ENCODE data around the gene SLC2A11. TPM values are rescaled to one million over a fixed set of nuclear protein-coding genes. Genes with fewer than 3 reads are reported as not detected.

Gene SLC2A11
- total and polyA plus RNA-seq, 9 of the 15 experiments (the other 6 are each of a cell fraction or from before 2014, with no cell fraction given): 0.44 to 2.7 (median 2.1) TPM

- no peaks in the 10 kb centered on the region for H3K36me3 ChIP-seq (ENCODE audit: control insufficient read depth, insufficient read depth, low read length)
- in situ Hi-C loops (cut with MboI): no loop called here
- ChIA-PET CTCF (ENCODE audit: low intra/inter-chr PET ratio) (no interaction called here), POLR2A (no interaction called here)
- no peaks in the 10 kb centered on the region for H3K27me3 ChIP-seq (ENCODE audit: control insufficient read depth in 2 of 2, insufficient read depth in 2 of 2, low read length in 2 of 2)
- no TSS peak for BruUV-seq (replicated peaks)
- intact Hi-C loops (cut with micrococcal nuclease): no loop called here
- no peaks in the 10 kb centered on the region for H4K20me1 ChIP-seq (replicated peaks; ENCODE audit: control insufficient read depth, insufficient read depth, low read length)
- no peak overlapping the region for H3K9ac ChIP-seq (ENCODE audit: insufficient read depth in 1 of 2, low read depth in 2 of 2, low read length in 2 of 2)
- no peak overlapping the region for H3K27ac ChIP-seq (ENCODE audit: extremely low read depth, low read depth, low read length)
- no peaks in the 10 kb centered on the region for H3K9me3 ChIP-seq (replicated peaks; ENCODE audit: control insufficient read depth, insufficient read depth, low read depth, low read length)
- no peak overlapping the region for H2AFZ ChIP-seq (ENCODE audit: low read depth, low read length)
- no peaks in the 10 kb centered on the region; the same call in 2 of the 3 replicates for H3K79me2 ChIP-seq (ENCODE audit: control insufficient read depth, insufficient read depth, low read length)
- no peak for FAIRE-seq
- H3K4me1 ChIP-seq (replicated peaks in 1 of 2; ENCODE audit: control insufficient read depth in 2 of 2, insufficient read depth in 2 of 2, low read length in 2 of 2): peaks cover 4 to 10% of the 10 kb centered on the region in 2 experiments
- WGBS (ENCODE audit: insufficient coverage, low coverage, missing lambda C conversion rate): 79% methylated on average over 5 of the region's 5 CpGs
- no peak overlapping the region for H3K4me2 ChIP-seq (ENCODE audit: insufficient read depth, low read length)
- no peaks in the 10 kb centered on the region for H3K9me1 ChIP-seq (ENCODE audit: control insufficient read depth, insufficient read depth, low read length)
- no peak overlapping the region for H3K4me3 ChIP-seq
- ATAC-seq: no peak
- DNase-seq (ENCODE audit: extremely low read depth in 1 of 4, low spot score in 3 of 4): no peak
- TF ChIP-seq ZFX (CRISPR knock-in tag; IDR thresholded peaks at IDR 0.05) (no peak), NR4A1 (CRISPR knock-in tag; IDR thresholded peaks at IDR 0.05) (no peak), NR4A1 (tag; IDR thresholded peaks at IDR 0.05) (no peak), TAF15 (IDR thresholded peaks at IDR 0.05; ENCODE audit: low read depth, low read length) (no peak), SPI1 (IDR thresholded peaks at IDR 0.05; ENCODE audit: borderline replicate concordance, low read depth, low read length) (no peak), TEAD2 (tag; IDR thresholded peaks at IDR 0.05) (no peak), ZNF695 (CRISPR knock-in tag; IDR thresholded peaks at IDR 0.05) (no peak), HDGF (IDR thresholded peaks at IDR 0.05) (no peak), TAF9B (IDR thresholded peaks at IDR 0.05; ENCODE audit: partially characterized antibody) (no peak), NRF1 (conservative IDR thresholded peaks at IDR 0.05 in 1 of 2, IDR thresholded peaks at IDR 0.05 in 1 of 2) (no peak), ZEB2 (IDR thresholded peaks at IDR 0.05) (no peak), RFX7 (CRISPR knock-in tag; IDR thresholded peaks at IDR 0.05) (no peak), FOXJ3 (CRISPR knock-in tag; IDR thresholded peaks at IDR 0.05) (no peak), EP300 (IDR thresholded peaks at IDR 0.05; ENCODE audit: low read length) (no peak), TBL1XR1 (IDR thresholded peaks at IDR 0.05; ENCODE audit: low read length in 2 of 2) (no peak), KLF16 (IDR thresholded peaks at IDR 0.05) (no peak), DACH1 (IDR thresholded peaks at IDR 0.05; ENCODE audit: partially characterized antibody) (no peak)
- TF ChIP-seq, protein P1, sequence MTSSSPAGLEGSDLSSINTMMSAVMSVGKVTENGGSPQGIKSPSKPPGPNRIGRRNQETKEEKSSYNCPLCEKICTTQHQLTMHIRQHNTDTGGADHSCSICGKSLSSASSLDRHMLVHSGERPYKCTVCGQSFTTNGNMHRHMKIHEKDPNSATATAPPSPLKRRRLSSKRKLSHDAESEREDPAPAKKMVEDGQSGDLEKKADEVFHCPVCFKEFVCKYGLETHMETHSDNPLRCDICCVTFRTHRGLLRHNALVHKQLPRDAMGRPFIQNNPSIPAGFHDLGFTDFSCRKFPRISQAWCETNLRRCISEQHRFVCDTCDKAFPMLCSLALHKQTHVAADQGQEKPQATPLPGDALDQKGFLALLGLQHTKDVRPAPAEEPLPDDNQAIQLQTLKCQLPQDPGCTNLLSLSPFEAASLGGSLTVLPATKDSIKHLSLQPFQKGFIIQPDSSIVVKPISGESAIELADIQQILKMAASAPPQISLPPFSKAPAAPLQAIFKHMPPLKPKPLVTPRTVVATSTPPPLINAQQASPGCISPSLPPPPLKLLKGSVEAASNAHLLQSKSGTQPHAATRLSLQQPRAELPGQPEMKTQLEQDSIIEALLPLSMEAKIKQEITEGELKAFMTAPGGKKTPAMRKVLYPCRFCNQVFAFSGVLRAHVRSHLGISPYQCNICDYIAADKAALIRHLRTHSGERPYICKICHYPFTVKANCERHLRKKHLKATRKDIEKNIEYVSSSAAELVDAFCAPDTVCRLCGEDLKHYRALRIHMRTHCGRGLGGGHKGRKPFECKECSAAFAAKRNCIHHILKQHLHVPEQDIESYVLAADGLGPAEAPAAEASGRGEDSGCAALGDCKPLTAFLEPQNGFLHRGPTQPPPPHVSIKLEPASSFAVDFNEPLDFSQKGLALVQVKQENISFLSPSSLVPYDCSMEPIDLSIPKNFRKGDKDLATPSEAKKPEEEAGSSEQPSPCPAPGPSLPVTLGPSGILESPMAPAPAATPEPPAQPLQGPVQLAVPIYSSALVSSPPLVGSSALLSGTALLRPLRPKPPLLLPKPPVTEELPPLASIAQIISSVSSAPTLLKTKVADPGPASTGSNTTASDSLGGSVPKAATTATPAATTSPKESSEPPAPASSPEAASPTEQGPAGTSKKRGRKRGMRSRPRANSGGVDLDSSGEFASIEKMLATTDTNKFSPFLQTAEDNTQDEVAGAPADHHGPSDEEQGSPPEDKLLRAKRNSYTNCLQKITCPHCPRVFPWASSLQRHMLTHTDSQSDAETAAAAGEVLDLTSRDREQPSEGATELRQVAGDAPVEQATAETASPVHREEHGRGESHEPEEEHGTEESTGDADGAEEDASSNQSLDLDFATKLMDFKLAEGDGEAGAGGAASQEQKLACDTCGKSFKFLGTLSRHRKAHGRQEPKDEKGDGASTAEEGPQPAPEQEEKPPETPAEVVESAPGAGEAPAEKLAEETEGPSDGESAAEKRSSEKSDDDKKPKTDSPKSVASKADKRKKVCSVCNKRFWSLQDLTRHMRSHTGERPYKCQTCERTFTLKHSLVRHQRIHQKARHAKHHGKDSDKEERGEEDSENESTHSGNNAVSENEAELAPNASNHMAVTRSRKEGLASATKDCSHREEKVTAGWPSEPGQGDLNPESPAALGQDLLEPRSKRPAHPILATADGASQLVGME (CRISPR knock-in tag; IDR thresholded peaks at IDR 0.05): no peak
- TF ChIP-seq, protein P2, sequence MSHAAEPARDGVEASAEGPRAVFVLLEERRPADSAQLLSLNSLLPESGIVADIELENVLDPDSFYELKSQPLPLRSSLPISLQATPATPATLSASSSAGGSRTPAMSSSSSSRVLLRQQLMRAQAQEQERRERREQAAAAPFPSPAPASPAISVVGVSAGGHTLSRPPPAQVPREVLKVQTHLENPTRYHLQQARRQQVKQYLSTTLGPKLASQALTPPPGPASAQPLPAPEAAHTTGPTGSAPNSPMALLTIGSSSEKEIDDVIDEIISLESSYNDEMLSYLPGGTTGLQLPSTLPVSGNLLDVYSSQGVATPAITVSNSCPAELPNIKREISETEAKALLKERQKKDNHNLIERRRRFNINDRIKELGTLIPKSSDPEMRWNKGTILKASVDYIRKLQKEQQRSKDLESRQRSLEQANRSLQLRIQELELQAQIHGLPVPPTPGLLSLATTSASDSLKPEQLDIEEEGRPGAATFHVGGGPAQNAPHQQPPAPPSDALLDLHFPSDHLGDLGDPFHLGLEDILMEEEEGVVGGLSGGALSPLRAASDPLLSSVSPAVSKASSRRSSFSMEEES (CRISPR knock-in tag; IDR thresholded peaks at IDR 0.05): no peak
These were observed 47.0 kb downstream of the SLC2A11 start for GRCh38 chr22:23904573-23905254.
